Chondrocyte (in vitro differentiated cells): ENCODE data around the gene ZNF396. TPM values are rescaled to one million over a fixed set of nuclear protein-coding genes. Genes with fewer than 3 reads are reported as not detected.
A peak's percentile ranks its signal among the peaks of the same experiment; 100 is the strongest.

Source experiments
- DNase-seq: peaks from one replicate; pipeline ENCODE4 v3.0.0; 2021; ENCODE audit warnings: mixed read lengths, low spot score
- H3K27ac Mint-ChIP-seq: one replicate; pipeline ENCODE4 v1.8.0; 2021; ENCODE audit warnings: mild to moderate bottlenecking, moderate library complexity, mixed read lengths; ENCODE audit not compliant: unreplicated experiment
- H3K27me3 Mint-ChIP-seq: 2 replicates; pipeline ENCODE4 v1.8.0; 2021; ENCODE audit warnings: low read depth, mixed read lengths
- H3K36me3 Mint-ChIP-seq: 2 replicates; pipeline ENCODE4 v1.8.0; 2021; ENCODE audit warnings: low read depth, mixed read lengths
- H3K4me1 Mint-ChIP-seq: 2 replicates; pipeline ENCODE4 v1.8.0; 2021; ENCODE audit warnings: low read depth, mild to moderate bottlenecking, mixed read lengths
- H3K4me3 Mint-ChIP-seq: one replicate; pipeline ENCODE4 v1.8.0; 2021; ENCODE audit warnings: mild to moderate bottlenecking, moderate library complexity, mixed read lengths; ENCODE audit not compliant: unreplicated experiment
- H3K9me3 Mint-ChIP-seq: 2 replicates; pipeline ENCODE4 v1.8.0; 2021; ENCODE audit warnings: low read depth, mixed read lengths
- total RNA-seq: library from RNA; stranded (reverse); gene quantifications from 3 replicates; pipeline ENCODE4 v1.2.1, GENCODE V29; 2021
- TF ChIP-seq, protein P1 (sequence below): fragments of 200-600 bp; sonication (generic); IDR thresholded peaks from 2 replicates; pipeline ENCODE4 v1.5.0; 2021; ENCODE audit warnings: antibody characterized with exemption, mild to moderate bottlenecking, moderate library complexity

Gene ZNF396
- total RNA-seq, 1 donor from 2014 or later: 1.5 TPM

DNA sequence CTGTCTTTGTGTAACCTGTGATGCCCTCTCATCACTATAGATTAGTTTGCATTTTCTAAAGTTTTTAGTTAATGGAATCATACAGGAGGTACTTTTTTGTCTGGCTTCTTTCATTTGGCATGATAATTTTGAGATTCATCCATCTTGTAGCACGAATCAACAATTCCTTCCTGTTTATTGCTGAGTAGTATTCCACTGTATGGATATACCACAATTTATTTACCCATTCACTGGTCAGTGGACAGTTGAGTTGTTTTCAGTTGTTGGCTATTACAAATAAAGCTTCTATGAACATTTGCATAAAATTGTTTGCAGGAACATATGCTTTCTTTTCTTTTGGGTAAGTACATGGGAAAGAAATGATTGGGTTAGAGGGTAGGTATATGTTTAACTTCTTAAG, 40.1 kb upstream of the ZNF396 start:
- TF ChIP-seq, protein P1, sequence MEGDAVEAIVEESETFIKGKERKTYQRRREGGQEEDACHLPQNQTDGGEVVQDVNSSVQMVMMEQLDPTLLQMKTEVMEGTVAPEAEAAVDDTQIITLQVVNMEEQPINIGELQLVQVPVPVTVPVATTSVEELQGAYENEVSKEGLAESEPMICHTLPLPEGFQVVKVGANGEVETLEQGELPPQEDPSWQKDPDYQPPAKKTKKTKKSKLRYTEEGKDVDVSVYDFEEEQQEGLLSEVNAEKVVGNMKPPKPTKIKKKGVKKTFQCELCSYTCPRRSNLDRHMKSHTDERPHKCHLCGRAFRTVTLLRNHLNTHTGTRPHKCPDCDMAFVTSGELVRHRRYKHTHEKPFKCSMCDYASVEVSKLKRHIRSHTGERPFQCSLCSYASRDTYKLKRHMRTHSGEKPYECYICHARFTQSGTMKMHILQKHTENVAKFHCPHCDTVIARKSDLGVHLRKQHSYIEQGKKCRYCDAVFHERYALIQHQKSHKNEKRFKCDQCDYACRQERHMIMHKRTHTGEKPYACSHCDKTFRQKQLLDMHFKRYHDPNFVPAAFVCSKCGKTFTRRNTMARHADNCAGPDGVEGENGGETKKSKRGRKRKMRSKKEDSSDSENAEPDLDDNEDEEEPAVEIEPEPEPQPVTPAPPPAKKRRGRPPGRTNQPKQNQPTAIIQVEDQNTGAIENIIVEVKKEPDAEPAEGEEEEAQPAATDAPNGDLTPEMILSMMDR: no peak
- H3K4me3 Mint-ChIP-seq: no peak overlapping the region
- no peaks in the 10 kb centered on the region for H3K27me3 Mint-ChIP-seq
- H3K27ac Mint-ChIP-seq: no peak overlapping the region
- DNase-seq: no peak
- H3K4me1 Mint-ChIP-seq: peaks cover 8% of the 10 kb centered on the region
- H3K9me3 Mint-ChIP-seq: peaks cover 19% of the 10 kb centered on the region
- H3K36me3 Mint-ChIP-seq: peaks cover 9% of the 10 kb centered on the region

DNA sequence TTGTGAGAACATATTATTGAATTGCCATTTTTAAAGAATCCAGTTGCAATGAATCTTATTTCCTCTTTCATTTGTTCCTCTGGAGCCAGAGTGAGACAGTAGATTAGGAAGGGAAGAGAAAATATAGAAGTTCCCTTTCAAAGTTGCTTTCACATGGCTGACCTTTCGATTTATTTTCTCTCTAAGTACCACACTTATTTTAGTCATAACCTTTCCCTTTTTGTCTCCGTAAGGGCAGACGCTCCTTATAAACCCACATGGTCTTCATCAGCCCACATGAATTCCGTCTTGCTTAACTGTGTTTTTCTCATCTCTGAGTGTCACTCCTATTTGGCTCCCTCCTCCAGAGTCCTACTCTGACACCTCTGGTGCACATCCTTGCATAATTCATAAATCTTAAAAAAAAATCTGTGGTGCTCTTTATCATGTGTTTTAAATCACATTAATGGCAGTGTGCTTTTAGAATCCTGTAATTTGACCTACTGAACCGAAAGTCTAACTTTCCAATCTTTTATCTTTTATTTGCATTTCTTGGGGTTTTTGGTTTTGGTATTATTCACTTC, 38.5 kb upstream of the ZNF396 start:
- no peak for DNase-seq
- Mint-ChIP-seq H3K36me3 (peaks cover 12% of the 10 kb centered on the region), H3K4me1 (peaks cover 8% of the 10 kb centered on the region), H3K27me3 (no peaks in the 10 kb centered on the region), H3K27ac (peak overlapping the region; percentile 42), H3K9me3 (peaks cover 19% of the 10 kb centered on the region), H3K4me3 (no peak overlapping the region)
- TF ChIP-seq, protein P1: no peak

DNA sequence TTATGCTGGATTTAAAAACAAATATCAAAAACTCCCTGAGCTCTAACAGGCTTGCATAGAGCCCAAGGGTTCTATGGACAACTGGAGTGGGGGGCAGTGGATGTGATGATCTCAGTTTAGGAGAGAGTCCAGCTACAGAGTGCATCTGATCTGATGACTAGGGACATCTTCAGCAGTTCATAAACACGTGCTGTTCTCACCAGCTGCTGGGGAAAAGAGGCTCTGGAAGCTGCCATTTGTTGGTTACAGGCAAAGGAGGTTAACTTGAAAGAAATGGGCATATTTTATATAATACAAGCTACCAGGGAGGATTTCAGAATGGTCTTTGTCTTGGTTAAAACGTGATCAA, 36.0 kb upstream of the ZNF396 start:
- DNase-seq: no peak
- Mint-ChIP-seq H3K36me3 (peaks cover 10% of the 10 kb centered on the region), H3K27me3 (no peaks in the 10 kb centered on the region), H3K4me1 (peaks cover 22% of the 10 kb centered on the region), H3K9me3 (peaks cover 11% of the 10 kb centered on the region), H3K27ac (no peak overlapping the region), H3K4me3 (no peak overlapping the region)
- TF ChIP-seq, protein P1: no peak

DNA sequence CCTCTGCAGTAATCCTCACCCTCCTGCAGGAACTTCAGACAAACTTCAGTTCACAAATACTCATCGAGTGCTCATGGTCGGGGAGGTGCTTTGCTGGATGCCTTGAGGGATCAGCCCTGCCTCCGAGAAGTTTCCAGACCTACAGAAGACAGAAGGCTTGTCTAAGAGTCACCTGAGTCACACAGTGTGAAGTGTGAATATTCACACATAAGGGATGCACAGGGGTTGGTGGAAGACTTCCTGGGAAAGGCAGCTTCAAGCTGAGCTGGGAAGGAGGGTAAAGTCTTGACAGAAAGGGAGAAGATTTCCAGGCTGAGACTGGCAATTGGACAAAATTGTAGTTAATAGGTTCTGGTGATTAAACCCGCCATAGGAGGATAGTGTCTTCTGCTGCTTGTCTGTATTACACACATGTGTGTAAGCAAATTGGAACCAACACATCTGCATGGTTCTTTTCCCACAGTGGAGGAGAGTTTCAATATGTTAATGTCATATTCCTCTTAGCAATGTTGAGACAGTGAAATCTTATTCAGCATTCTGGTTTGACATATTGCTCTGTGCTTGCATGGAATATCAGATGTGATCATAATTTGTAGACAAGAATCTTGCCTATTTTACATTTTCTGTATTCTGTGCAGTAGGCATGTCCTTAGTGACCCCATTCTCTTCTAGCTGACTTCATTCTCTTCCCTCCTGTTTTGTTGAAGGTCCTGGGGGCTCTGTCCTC, 34.7 kb upstream of the ZNF396 start:
- H3K27ac Mint-ChIP-seq: no peak overlapping the region
- DNase-seq: no peak
- H3K4me3 Mint-ChIP-seq: no peak overlapping the region
- TF ChIP-seq, protein P1: no peak
- no peaks in the 10 kb centered on the region for H3K9me3 Mint-ChIP-seq
- no peaks in the 10 kb centered on the region for H3K27me3 Mint-ChIP-seq
- peaks cover 3% of the 10 kb centered on the region for H3K36me3 Mint-ChIP-seq
- H3K4me1 Mint-ChIP-seq: peaks cover 25% of the 10 kb centered on the region

DNA sequence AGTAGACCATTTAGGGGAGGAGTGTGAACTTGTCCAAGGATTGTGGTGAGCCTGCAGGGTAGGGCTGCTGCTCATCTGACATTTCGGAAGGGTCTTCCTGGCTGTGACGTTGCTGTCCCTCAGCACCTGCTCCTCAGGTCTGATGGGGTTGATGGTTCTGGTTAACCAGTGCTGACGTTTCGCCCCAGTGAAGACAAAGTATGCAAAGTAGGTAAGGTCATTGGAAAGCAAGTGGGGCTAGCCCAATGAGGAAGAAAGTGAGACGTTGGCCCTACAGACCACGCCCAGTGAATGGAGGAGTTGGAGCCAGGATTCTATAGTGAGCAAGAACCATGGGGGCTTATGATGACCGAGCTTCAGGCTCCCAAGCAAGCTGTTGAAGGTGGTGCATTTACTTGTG, 33.4 kb upstream of the ZNF396 start:
- DNase-seq: no peak
- H3K4me3 Mint-ChIP-seq: no peak overlapping the region
- H3K36me3 Mint-ChIP-seq: peaks cover 3% of the 10 kb centered on the region
- no peaks in the 10 kb centered on the region for H3K27me3 Mint-ChIP-seq
- TF ChIP-seq, protein P1: no peak
- no peak overlapping the region for H3K27ac Mint-ChIP-seq
- H3K9me3 Mint-ChIP-seq: no peaks in the 10 kb centered on the region
- H3K4me1 Mint-ChIP-seq: peaks cover 20% of the 10 kb centered on the region
